Stimulated activated CD4-positive, alpha-beta T cell treated with anti-CD3 and anti-CD28 coated beads, Interleukin-1b, Interleukin-23, amount 100 ng/mL, for 1 hour (primary cell): ENCODE results near the gene OTUB2.

Experiments used
- DNase-seq, 2 donors: peaks; one replicate each; pipeline ENCODE4 v3.0.0-alpha.2; 2020; ENCODE audit warnings: low read depth in 2 of 2

Gene OTUB2

DNA sequence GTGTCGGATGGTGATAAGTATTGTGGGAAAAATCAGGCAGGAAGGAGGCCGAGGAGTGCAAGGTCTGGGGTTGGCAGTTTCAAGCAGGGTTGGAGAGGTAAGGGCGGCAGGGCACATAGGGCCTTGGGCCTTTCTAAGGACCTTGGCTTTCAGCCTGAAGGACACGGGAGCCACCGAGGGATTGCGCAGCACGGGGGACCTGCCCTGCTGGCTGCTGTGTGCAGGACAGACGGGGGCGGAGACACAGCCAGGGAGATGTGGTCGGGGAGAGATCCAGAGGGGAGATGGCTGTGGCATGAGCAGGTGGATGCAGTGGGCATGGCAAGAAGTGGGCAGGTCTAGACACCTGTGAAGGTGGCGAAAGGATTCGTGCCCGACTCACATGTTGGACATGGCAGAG, 14.7 kb downstream of the OTUB2 start:
- DNase-seq, result no peak

GRCh38 chr14:94041551-94042346, 15.6 kb downstream of the OTUB2 start:
- DNase-seq, result no peak

GRCh38 chr14:94042433-94043091, 16.4 kb downstream of the OTUB2 start:
- DNase-seq, result no peak

- no peak for DNase-seq
These were observed 17.1 kb downstream of the OTUB2 start for GRCh38 chr14:94043111-94043755.

DNA sequence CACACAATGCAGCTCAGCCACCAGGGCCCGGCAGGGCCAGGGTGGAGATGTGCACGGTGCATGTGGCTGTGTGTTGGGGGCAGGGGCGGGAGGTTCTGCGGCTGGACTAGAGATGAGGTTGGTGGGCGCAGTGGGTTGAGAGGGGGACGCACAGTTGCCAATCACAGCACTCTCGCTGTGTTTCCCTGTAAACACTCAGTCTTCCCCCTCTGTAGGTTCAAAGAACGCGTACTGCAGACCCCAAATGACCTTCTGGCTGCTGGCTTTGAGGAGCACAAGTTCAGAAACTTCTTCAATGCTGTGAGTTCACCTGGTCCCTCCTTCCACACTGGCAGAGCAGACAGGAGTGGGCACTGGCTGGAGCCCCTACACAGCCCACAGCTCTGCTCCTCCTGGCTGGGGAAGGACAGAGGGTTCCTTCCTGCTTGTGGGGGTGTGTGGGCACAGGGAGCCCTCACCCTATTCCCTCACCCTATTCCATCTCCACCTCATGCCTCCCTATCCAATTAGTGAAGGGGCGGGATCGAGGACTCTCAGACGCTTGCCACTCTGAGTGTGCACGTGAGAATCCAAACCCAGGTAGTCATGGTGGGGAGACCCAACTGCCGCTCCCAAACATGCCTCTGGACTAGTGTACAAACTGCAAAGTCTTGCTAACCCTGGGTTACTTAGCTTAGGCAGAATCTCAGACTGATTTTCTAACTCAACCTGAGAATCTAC, 17.8 kb downstream of the OTUB2 start:
- DNase-seq, result no peak

- no peak for DNase-seq
These were observed 18.4 kb downstream of the OTUB2 start for GRCh38 chr14:94044476-94045091.

DNA sequence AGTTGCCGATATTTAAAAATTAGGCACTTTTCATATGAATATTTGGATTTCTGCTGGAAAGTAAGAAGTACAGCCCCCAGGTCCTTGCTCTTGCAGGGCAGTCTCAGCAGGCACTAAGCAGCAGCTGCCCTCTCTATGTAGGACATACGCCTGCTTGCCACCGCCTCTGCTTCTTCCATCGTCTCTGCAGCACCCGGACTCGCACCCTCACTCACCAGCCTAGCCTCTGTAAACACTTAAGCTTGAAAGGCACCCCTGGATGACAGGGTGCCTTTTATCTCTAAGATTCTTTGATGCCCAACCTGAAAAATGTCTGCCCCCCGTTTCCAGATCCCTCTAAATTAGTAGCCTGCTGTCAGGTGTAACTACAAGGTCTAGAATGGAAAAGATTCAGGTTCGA, 19.0 kb downstream of the OTUB2 start:
- DNase-seq, result no peak

DNA sequence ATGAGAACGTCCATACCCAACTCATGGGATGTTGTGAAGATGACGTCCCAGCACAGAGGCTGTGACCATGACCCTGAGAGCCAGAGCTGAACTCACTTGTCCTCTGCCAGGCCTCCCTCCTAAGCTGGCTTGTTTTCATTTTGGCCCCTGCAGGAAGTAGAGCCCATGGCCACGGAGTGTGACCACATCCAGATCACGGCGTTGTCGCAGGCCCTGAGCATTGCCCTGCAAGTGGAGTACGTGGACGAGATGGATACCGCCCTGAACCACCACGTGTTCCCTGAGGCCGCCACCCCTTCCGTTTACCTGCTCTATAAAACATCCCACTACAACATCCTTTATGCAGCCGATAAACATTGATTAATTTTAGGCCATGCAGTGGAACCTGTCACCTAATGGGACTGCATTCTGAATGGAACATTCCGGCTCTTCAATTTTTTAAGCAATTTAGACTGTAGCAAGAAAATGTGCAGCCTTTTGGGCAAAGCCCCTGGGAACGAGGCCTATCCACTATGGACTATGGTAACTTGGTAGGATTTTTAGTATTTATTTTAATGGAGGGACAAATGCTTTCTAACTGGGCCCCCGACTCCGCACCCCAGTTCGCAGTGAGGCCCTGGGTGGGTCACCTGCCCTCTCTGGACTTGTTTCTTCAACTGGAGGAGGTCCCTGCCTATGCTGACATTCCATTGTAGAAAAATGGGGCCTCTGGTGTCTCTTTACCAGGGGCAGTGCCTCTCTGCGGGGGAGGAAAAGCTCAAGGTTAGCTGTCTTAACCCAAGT, 19.6 kb downstream of the OTUB2 start:
- DNase-seq, result no peak

- no peak for DNase-seq
These were observed 20.6 kb downstream of the OTUB2 start for GRCh38 chr14:94046696-94047250.

GRCh38 chr14:94047581-94047980, 21.4 kb downstream of the OTUB2 start:
- DNase-seq, result no peak

GRCh38 chr14:94048691-94049624, 22.8 kb downstream of the OTUB2 start:
- DNase-seq, result no peak

DNA sequence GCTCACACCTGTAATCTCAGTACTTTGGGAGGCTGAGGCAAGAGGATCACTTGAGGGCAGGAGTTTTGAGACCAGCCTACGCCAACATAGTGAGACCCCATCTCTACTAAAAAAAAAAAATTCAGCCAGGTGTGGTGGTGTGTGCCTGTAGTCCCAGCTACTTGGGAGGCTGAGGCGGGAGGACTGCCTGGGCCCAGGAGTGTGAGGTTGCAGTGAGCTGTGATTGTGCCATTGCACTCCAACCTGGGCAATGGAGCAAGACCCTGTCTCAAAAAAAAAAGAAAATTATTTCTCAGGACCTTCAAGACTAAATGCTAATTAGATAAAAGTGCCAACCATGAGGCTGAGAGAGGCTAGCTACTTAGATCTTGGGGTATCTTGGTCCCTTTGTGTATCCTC, 23.5 kb downstream of the OTUB2 start:
- no peak for DNase-seq

GRCh38 chr14:94050231-94050880, 24.2 kb downstream of the OTUB2 start:
- DNase-seq, result no peak

- no peak for DNase-seq
These were observed 25.0 kb downstream of the OTUB2 start for GRCh38 chr14:94051115-94051514.

- DNase-seq, result no peak
These were observed 25.6 kb downstream of the OTUB2 start for GRCh38 chr14:94051779-94052178.

DNA sequence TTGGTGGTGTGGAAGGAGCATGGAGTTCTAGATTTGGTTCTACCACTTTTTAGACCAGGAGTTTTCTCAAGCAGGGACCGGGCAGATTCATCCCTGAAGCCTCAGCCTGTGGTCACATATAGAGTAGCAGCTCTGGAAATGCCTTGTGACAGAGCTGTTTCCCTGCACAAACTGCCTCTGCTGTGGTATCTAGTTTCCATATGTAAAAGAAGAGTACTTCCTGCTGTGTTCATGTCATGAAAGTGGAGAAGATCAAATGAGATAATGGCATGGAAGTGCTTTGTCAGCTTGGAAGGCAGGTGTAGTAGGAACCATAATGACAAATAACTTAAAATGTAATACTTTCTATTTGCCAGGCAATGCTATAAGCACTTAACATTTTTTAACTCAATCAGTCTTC, 26.1 kb downstream of the OTUB2 start:
- DNase-seq, result no peak

DNA sequence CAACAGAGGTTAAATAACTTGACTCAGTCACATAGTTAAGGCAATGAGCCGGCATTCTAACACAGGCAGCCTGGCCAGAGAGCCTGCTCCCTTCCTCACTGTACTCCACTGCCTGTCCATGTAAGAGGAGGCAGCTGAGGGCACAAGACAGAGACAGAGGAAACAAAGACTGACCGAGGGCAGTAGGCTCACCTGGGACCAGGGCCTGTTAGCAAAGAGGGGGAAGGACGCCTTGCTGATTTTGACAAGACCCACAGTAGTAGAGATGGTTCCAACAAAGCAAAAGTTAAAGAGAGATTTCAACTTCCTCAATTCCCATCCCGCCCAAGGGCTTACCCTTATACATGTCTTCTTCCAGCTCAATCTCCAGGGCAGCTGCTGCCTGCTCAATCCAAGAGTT, 26.5 kb downstream of the OTUB2 start:
- DNase-seq, result no peak

- DNase-seq, result no peak
These were observed 28.3 kb downstream of the OTUB2 start for GRCh38 chr14:94054401-94054800.

DNA sequence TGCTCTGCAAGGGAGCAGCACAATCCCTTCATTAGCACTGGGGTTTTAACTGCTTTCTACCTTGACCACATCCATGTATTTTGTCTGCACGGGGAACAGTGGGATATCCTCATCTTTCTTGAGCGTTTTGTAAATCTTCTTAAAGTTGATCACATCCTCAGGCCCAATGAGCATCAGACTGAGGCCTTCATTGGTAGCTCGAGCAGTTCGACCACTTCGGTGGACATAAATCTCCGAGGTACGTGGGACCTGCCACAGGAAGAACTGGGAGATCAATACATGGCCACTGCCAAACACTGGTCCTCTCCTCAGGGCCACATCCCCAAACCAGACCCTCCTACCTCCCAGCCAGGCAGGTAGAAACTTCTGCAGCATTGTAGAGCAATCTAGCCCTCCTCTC, 28.8 kb downstream of the OTUB2 start:
- no peak for DNase-seq
